Bronchial epithelial cell (primary cell): ENCODE data around the gene SDK2. TPM values are rescaled to one million over a fixed set of nuclear protein-coding genes. Genes with fewer than 3 reads are reported as not detected.
"Not testable (repeated sequence)": the region's sequence is repeated elsewhere in the genome, so short reads cannot be mapped to it uniquely, and the experiment has no call there.

Source experiments
- DNase-seq: peaks from one replicate; pipeline ENCODE4 v3.0.0-alpha.2; 2010; ENCODE audit warnings: low read depth
- FAIRE-seq: peaks from 2 replicates; lab custom pipeline; 2011; peaks lifted over from hg19 to GRCh38; lab: Jason Lieb, UNC
- H3K27me3 ChIP-seq: 2 replicates; pipeline ENCODE4 v1.5.1; 2011; ENCODE audit warnings: low read length; ENCODE audit not compliant: control insufficient read depth, insufficient read depth
- H3K36me3 ChIP-seq: 2 replicates; pipeline ENCODE4 v1.5.1; 2011; ENCODE audit warnings: low read length; ENCODE audit not compliant: control insufficient read depth, insufficient read depth
- H3K4me3 ChIP-seq: 2 replicates; pipeline ENCODE4 v1.5.1; 2011; ENCODE audit warnings: mild to moderate bottlenecking, low read depth, low read length, control low read depth
- total RNA-seq: library from RNA; depleted of rRNA; stranded (reverse); fragments of >200 nt; gene quantifications from 2 replicates; pipeline ENCODE4 v1.2.1, GENCODE V29; 2014
- TF ChIP-seq, protein P1 (sequence below): IDR thresholded peaks from 2 replicates; pipeline ENCODE4 v1.5.1; 2011; ENCODE audit warnings: mild to moderate bottlenecking, moderate library complexity, low read length, control low read depth, inconsistent platforms; ENCODE audit not compliant: insufficient read depth, severe bottlenecking

SDK2 gene
- total RNA-seq, 1 donor from 2014 or later, result 2.1 TPM

DNA sequence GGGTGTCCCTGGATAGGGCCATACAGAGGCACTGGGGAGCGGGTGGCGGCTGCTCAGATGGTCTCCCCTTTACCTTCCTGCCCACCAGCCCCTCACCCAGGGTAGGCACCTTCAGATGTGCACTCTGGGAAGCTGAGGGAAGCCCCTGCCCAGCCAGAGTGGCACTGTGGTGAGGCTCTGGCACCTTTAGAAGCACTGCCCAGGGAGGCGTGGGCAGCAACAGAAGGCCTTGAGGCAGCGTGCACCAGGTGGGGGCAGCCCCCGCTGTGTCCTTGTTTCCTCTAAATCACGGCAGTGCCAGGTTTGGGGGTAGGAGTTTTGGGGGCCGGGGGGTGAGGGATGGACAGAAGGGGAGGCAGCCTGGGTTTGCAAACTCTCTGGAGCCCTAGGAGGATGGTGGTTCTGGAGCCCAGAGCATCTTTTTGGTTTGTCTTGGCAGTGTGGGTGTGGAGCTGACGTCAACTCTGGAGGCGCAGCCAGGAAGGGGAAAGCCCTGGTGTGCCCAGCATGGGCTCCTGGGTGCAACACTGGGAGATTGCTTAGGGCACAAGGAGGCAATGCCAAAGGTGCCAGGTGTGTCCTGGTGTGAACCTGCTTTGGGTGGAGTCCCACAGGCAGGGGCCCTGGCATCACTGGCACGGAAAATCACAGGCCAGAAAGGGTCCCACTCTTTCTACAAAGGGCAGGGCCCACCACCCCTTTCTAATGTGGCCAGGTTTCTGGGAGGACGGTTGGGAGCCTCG is 309.3 kb downstream of the SDK2 start:
- peaks cover 2% of the 10 kb centered on the region for H3K36me3 ChIP-seq
- H3K4me3 ChIP-seq, result no peak overlapping the region
- no peaks in the 10 kb centered on the region for H3K27me3 ChIP-seq
- TF ChIP-seq, protein P1, sequence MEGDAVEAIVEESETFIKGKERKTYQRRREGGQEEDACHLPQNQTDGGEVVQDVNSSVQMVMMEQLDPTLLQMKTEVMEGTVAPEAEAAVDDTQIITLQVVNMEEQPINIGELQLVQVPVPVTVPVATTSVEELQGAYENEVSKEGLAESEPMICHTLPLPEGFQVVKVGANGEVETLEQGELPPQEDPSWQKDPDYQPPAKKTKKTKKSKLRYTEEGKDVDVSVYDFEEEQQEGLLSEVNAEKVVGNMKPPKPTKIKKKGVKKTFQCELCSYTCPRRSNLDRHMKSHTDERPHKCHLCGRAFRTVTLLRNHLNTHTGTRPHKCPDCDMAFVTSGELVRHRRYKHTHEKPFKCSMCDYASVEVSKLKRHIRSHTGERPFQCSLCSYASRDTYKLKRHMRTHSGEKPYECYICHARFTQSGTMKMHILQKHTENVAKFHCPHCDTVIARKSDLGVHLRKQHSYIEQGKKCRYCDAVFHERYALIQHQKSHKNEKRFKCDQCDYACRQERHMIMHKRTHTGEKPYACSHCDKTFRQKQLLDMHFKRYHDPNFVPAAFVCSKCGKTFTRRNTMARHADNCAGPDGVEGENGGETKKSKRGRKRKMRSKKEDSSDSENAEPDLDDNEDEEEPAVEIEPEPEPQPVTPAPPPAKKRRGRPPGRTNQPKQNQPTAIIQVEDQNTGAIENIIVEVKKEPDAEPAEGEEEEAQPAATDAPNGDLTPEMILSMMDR, result no peak
- FAIRE-seq (no peak), DNase-seq (peak; percentile 64)

DNA sequence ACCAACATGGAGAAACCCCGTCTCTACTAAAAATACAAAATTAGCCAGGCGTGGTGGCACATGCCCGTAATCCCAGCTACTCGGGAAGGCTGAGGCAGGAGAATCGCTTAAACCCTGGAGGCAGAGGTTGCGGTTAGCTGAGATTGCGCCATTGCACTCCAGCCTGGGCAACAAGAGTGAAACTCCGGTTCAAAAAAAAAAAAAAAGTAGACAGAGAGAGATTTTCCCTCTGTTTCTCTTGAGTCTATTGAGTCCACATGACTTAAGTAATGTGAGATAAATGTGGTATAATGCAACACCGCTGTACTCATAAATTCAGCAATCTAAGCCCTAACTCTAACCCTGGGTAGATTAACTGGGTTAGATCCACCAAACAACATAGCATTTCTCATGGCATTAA is 310.8 kb downstream of the SDK2 start:
- peak; percentile 52 for DNase-seq
- H3K27me3 ChIP-seq, H3K36me3 ChIP-seq, H3K4me3 ChIP-seq, FAIRE-seq: not testable (repeated sequence)

DNA sequence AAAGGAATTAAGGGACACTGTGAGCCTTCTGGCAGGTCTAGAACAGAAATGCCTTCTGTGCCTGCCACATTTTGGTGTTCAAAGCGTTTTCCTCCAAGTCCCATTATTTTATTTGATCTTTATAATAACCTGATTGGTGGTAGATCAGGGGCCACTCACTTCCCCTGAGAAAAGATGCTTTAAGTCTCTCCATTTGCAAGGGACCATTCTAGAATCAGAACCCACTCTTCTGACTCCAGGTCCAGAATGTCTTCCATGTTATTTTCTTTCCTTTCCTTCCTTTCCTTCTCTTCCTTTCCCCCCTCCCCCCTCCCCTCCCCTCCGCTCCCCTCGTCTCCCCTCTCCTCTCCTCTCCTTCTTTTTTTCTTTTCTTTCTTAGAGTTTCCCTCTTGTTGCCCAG is 313.2 kb downstream of the SDK2 start:
- Histone ChIP-seq H3K27me3 (no peaks in the 10 kb centered on the region), H3K36me3 (no peaks in the 10 kb centered on the region), H3K4me3 (no peak overlapping the region)
- FAIRE-seq (no peak), DNase-seq (no peak)
- TF ChIP-seq, protein P1, result no peak

DNA sequence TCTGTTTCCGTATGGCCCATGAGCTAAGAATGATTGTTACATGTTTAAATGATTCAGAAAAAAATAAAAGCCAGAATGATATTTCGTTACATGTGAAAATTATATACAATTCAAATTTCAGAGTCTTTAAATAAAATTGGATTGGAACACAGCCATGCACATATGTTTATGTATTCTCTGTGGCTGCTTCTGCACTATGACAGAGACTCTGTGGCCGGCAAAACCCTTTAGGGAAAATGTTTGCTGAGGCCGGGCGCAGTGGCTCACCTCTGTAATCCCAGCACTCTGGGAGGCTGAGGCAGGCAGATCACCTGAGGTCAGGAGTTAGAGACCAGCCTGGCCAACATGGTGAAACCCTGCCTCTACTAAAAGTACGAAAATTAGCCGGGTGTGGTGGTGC is 316.6 kb downstream of the SDK2 start:
- no peak for FAIRE-seq

DNA sequence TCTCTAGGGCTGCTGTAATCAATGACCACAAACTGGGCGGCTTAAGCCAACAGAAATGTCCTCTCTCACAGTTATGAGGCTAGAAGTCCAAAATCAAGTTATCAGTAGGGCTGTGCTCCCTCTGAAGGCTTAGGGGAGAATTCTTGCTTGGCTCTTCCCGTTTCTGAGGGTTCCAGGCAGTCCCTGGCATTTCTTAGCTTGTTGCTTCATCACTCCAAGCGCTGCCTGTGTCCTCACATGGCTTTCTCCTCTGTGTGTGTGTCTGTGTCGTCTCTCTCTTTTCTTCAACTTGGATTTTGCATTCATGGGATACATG is 318.8 kb downstream of the SDK2 start:
- no peak for DNase-seq
- H3K27me3 ChIP-seq, result no peaks in the 10 kb centered on the region
- FAIRE-seq, result no peak
- TF ChIP-seq, protein P1, result no peak
- H3K36me3 ChIP-seq, result no peaks in the 10 kb centered on the region
- H3K4me3 ChIP-seq, result no peak overlapping the region

More for the DNA sequence above, 316.6 kb downstream of the SDK2 start:
- no peaks in the 10 kb centered on the region for H3K36me3 ChIP-seq
- no peaks in the 10 kb centered on the region for H3K27me3 ChIP-seq
- no peak for DNase-seq
- TF ChIP-seq, protein P1, result no peak
- no peak overlapping the region for H3K4me3 ChIP-seq

DNA sequence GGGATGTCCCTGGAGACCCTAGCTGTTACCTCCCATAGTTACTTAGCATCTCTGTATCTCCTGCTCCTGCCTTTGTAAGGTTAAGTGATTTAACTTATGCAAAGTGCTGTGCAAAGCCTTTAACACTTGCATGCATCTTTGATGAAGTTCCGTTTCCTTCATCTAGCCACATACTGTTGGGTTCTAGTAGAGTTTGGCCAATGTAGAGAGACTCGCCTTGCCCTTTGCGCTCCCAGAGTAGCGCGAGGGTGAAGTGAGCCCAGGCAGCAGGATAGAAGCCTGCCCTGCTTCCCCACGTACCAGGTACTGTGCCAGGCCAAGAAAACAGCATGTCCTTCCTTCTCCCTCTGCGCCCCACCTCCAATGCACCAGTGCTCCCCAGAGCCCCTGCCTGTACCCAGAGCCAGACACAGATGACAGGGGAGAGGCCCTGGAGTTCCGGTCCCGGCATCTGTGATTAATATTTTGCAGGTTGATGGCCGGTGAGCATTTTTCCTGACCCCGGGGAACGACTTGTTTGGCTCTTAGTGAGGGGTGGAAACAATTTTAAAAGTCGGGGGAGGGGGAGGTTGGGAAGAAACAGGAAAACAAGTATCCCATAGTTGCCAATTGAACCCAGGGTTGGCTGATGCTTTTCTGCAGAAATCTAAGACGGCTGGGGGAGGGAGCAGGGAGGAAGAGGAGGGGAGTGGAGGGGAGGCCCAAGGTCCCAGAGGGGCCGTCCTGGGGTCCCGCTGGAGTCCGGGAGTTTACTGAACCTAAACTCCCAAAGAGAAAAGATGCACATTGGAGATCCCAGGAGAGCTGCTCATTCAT is 319.3 kb downstream of the SDK2 start:
- H3K36me3 ChIP-seq, result no peaks in the 10 kb centered on the region
- TF ChIP-seq, protein P1, result no peak
- FAIRE-seq, result peak; percentile 18
- H3K27me3 ChIP-seq, result no peaks in the 10 kb centered on the region
- H3K4me3 ChIP-seq, result no peak overlapping the region
- no peak for DNase-seq
